GM12892 (cell line): ENCODE results near the gene RAET1G.

Source experiments
- DNase-seq: peaks from one replicate; pipeline ENCODE4 v3.0.0; 2011; ENCODE audit not compliant: insufficient read length
- FAIRE-seq: peaks from 2 replicates; lab custom pipeline; 2011; peaks lifted over from hg19 to GRCh38; lab: Jason Lieb, UNC
- POLR2A ChIP-seq: IDR thresholded peaks from 2 replicates; pipeline ENCODE4 v1.6.1; 2011; ENCODE audit warnings: low read depth, low read length, control low read depth
- POLR2AphosphoS5 ChIP-seq: IDR thresholded peaks from 2 replicates; pipeline ENCODE4 v1.6.1; 2011; ENCODE audit warnings: low read depth, low read length, control low read depth
- TAF1 ChIP-seq: IDR thresholded peaks from 2 replicates; pipeline ENCODE4 v1.6.1; 2011; ENCODE audit warnings: low read depth, mild to moderate bottlenecking, control low read depth, low read length, borderline replicate concordance

RAET1G gene

DNA sequence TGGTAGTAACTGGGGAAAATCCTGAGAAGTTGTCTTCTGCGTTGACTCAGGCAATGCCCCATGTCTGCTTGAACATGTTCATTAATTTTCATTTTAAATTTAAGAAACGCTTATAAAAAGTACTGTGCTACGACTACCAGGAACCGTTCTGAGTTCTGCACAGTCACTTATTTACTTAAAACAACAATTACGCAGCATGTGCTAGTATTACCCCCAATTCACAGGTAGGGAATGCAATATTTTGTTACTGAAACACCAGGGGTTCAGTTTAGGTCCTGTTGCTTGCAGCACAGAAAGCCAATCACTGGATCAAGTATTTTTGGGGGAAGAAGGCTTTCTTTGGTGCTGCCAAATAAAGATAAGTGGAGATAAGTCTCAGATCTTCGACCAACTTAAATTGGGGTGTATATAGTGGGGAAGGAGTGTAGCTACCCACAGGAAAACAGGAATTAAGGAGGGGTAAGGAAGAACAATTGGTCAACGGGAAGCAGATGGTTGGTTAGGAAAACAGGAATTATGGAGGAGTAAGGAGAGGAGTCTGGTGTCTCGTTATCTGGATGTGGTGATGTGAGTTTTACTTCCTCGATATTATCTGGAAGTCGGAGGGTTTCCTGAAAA, 53.5 kb downstream of the RAET1G start:
- TF ChIP-seq POLR2AphosphoS5 (no peak), POLR2A (no peak), TAF1 (no peak)
- FAIRE-seq = no peak

GRCh38 chr6:149867876-149868640, 54.9 kb downstream of the RAET1G start:
- no peak for DNase-seq
- TF ChIP-seq POLR2A (no peak), POLR2AphosphoS5 (no peak), TAF1 (no peak)
- FAIRE-seq = no peak

More for the DNA sequence above, 53.5 kb downstream of the RAET1G start:
- no peak for DNase-seq
